Body of pancreas (tissue), 4 donors: ENCODE data around the gene SCP2. TPM values are rescaled to one million over a fixed set of nuclear protein-coding genes. Genes with fewer than 3 reads are reported as not detected.
"Not testable (repeated sequence)": the region's sequence is repeated elsewhere in the genome, so short reads cannot be mapped to it uniquely, and the experiment has no call there.

Source experiments
- ATAC-seq: fragments of 150-250 bp; one replicate; pipeline ENCODE4 v1.9.1; 2016
- DNase-seq, 4 donors: peaks; one replicate each; pipeline ENCODE4 v3.0.0-alpha.2; 2019
- H3K27ac ChIP-seq, 4 donors: fragments of 200-600 bp; sonication (generic); 1 replicate in 3 of 4; 2 replicates in 1 of 4; pipeline versions ENCODE4 v1.5.1 to v1.6.1; 2016 to 2019; ENCODE audit warnings: mild to moderate bottlenecking in 1 of 4, mixed read lengths in 1 of 4, moderate library complexity in 1 of 4
- H3K27me3 ChIP-seq, 2 donors: fragments of 200-600 bp; sonication (generic); one replicate each; pipeline ENCODE4 v1.6.0; 2016; ENCODE audit warnings: mild to moderate bottlenecking in 1 of 2
- H3K36me3 ChIP-seq, 2 donors: fragments of 200-600 bp; sonication (generic); replicated peaks in 1 of 2; 2 replicates each; pipeline ENCODE4 v1.5.1; 2016; ENCODE audit warnings: low read depth in 2 of 2; ENCODE audit not compliant: insufficient read depth in 1 of 2
- H3K4me1 ChIP-seq: fragments of 200-600 bp; sonication (generic); one replicate; pipeline ENCODE4 v1.6.0; 2016
- H3K4me3 ChIP-seq, 2 donors: fragments of 200-600 bp; sonication (generic); 1 replicate in 1 of 2; 2 replicates in 1 of 2; pipeline ENCODE4 v1.5.1; 2016 to 2019
- H3K9me3 ChIP-seq, 3 donors: fragments of 200-600 bp; sonication (generic); 1 replicate in 2 of 3; 2 replicates in 1 of 3; pipeline ENCODE4 v1.5.1; 2016
- CTCF ChIP-seq, 7 experiments: fragments of 450-650 bp in 4 of 7; fragments of 200-600 bp in 3 of 7; sonication (generic) in 3 of 7; IDR thresholded peaks; one replicate each; pipeline ENCODE4 v1.5.1; 2016 to 2019; ENCODE audit warnings: antibody characterized with exemption in 7 of 7
- POLR2A ChIP-seq, 3 donors: fragments of 450-650 bp; IDR thresholded peaks; one replicate each; pipeline ENCODE4 v1.6.1; 2016; ENCODE audit warnings: antibody characterized with exemption in 3 of 3, mild to moderate bottlenecking in 2 of 3
- WGBS, 2 donors: methylation state at CpG; one replicate each; pipeline ENCODE4 v1.1.5; 2017; 5-methylcytosine and 5-hydroxymethylcytosine counted together
- intact Hi-C: fragments of 100-400 bp; cut with DNase I; formaldehyde crosslinking; loops from one replicate; pipeline ENCODE4 v1.15.1; 2023
- total RNA-seq, 2 donors: library from RNA; depleted of rRNA; stranded (reverse); fragments of >200 nt; gene quantifications; one replicate each; pipeline ENCODE4 v1.1.0, GENCODE V29; 2016

The SCP2 gene
- total RNA-seq, 2 donors from 2014 or later: 87.4 to 90.3 TPM

- 80 to 81% methylated on average over 3 of the region's 3 CpGs for WGBS, 2 donors
Observed at GRCh38 chr1:52937433-52938182, 10.5 kb downstream of the SCP2 start.

GRCh38 chr1:52938183-52938451 lies 11.0 kb downstream of the SCP2 start:
- Histone ChIP-seq H3K9me3 (no peaks in the 10 kb centered on the region), H3K4me3 (no peak overlapping the region), H3K27me3 (no peaks in the 10 kb centered on the region), H3K4me1 (peaks cover 4% of the 10 kb centered on the region), H3K27ac (no peak overlapping the region), H3K36me3 (no peaks in the 10 kb centered on the region)
- ATAC-seq (no peak), DNase-seq (no peak)
- no peak for TF ChIP-seq CTCF (IDR thresholded peaks at IDR 0.05)
- TF ChIP-seq POLR2A (IDR thresholded peaks at IDR 0.05): no peak
- intact Hi-C loops: no loop called here
- 89 to 100% methylated on average over 1 of the region's 1 CpG for WGBS, 2 donors

More at GRCh38 chr1:52937433-52938182, 10.5 kb downstream of the SCP2 start:
- Histone ChIP-seq H3K9me3 (no peaks in the 10 kb centered on the region), H3K27me3 (no peaks in the 10 kb centered on the region), H3K4me3 (no peak overlapping the region), H3K4me1 (peaks cover 4% of the 10 kb centered on the region), H3K36me3 (no peaks in the 10 kb centered on the region), H3K27ac (no peak overlapping the region)
- no peak for ATAC-seq
- TF ChIP-seq POLR2A (IDR thresholded peaks at IDR 0.05) (no peak), CTCF (IDR thresholded peaks at IDR 0.05) (no peak)
- no peak for DNase-seq
- intact Hi-C loops: no loop called here

- H3K36me3 ChIP-seq: no peaks in the 10 kb centered on the region
- H3K4me1 ChIP-seq: peaks cover 4% of the 10 kb centered on the region
- DNase-seq (no peak), ATAC-seq (no peak)
- no peak overlapping the region for H3K4me3 ChIP-seq
- intact Hi-C loops: no loop called here
- no peak for TF ChIP-seq CTCF (IDR thresholded peaks at IDR 0.05)
- TF ChIP-seq POLR2A (IDR thresholded peaks at IDR 0.05): no peak
- H3K27me3 ChIP-seq: no peaks in the 10 kb centered on the region
- no peaks in the 10 kb centered on the region for H3K9me3 ChIP-seq
- H3K27ac ChIP-seq: no peak overlapping the region
- 72 to 100% methylated on average over 2 to 3 of the region's 3 CpGs for WGBS, 2 donors
Observed at GRCh38 chr1:52943876-52944416, 16.9 kb downstream of the SCP2 start.

GRCh38 chr1:52944566-52944965 lies 17.5 kb downstream of the SCP2 start:
- WGBS, 2 donors: 75 to 88% methylated on average over 10 of the region's 10 CpGs
- TF ChIP-seq CTCF (IDR thresholded peaks at IDR 0.05): no peak
- no peak for TF ChIP-seq POLR2A (IDR thresholded peaks at IDR 0.05)
- intact Hi-C loops: no loop called here

GRCh38 chr1:52947490-52947889 lies 20.4 kb downstream of the SCP2 start:
- H3K27me3 ChIP-seq: no peaks in the 10 kb centered on the region
- H3K36me3 ChIP-seq: no peaks in the 10 kb centered on the region
- intact Hi-C loops: no loop called here
- no peak overlapping the region for H3K27ac ChIP-seq
- DNase-seq (no peak), ATAC-seq (no peak)
- no peaks in the 10 kb centered on the region for H3K4me1 ChIP-seq
- no peak for TF ChIP-seq CTCF (IDR thresholded peaks at IDR 0.05)
- TF ChIP-seq POLR2A (IDR thresholded peaks at IDR 0.05): no peak
- 84 to 92% methylated on average over 1 of the region's 1 CpG for WGBS, 2 donors
- no peaks in the 10 kb centered on the region for H3K9me3 ChIP-seq
- no peak overlapping the region for H3K4me3 ChIP-seq

More at GRCh38 chr1:52944566-52944965, 17.5 kb downstream of the SCP2 start:
- Histone ChIP-seq H3K27ac (no peak overlapping the region), H3K9me3 (no peaks in the 10 kb centered on the region), H3K4me1 (peaks cover 4% of the 10 kb centered on the region), H3K36me3 (no peaks in the 10 kb centered on the region), H3K4me3 (no peak overlapping the region), H3K27me3 (no peaks in the 10 kb centered on the region)
- no peak for ATAC-seq
- no peak for DNase-seq

- H3K36me3 ChIP-seq, DNase-seq, ATAC-seq, H3K4me1 ChIP-seq, intact Hi-C loops, H3K9me3 ChIP-seq, H3K4me3 ChIP-seq, H3K27me3 ChIP-seq, H3K27ac ChIP-seq: not testable (repeated sequence)
Observed at GRCh38 chr1:52949602-52950001, 22.5 kb downstream of the SCP2 start.
